Gastroesophageal sphincter (tissue), 4 donors: Measurements from ENCODE around the gene THBS4. TPM values are rescaled to one million over a fixed set of nuclear protein-coding genes. Genes with fewer than 3 reads are reported as not detected.

Experiments used
- ATAC-seq: fragments of 150-250 bp; one replicate; pipeline ENCODE4 v1.9.1; 2016; ENCODE audit warnings: mild to moderate bottlenecking, moderate library complexity
- H3K27ac ChIP-seq, 4 donors: fragments of 200-600 bp; sonication (generic) in 3 of 4; 1 replicate in 3 of 4; 2 replicates in 1 of 4; pipeline ENCODE4 v1.5.1; 2016 to 2019
- H3K27me3 ChIP-seq: fragments of 200-600 bp; sonication (generic); one replicate; pipeline ENCODE4 v1.5.1; 2019
- H3K36me3 ChIP-seq, 2 donors: fragments of 200-600 bp; sonication (generic); one replicate each; pipeline ENCODE4 v1.5.1; 2019; ENCODE audit warnings: control low read depth in 1 of 2
- H3K4me1 ChIP-seq, 3 donors: fragments of 200-600 bp; sonication (generic); 1 replicate in 2 of 3; 2 replicates in 1 of 3; pipeline ENCODE4 v1.5.1; 2016 to 2019; ENCODE audit warnings: control low read depth in 2 of 3
- H3K4me3 ChIP-seq, 2 donors: fragments of 200-600 bp; sonication (generic); one replicate each; pipeline ENCODE4 v1.5.1; 2019; ENCODE audit warnings: mild to moderate bottlenecking in 1 of 2, moderate library complexity in 1 of 2
- H3K9me3 ChIP-seq, 3 donors: fragments of 200-600 bp; sonication (generic); one replicate each; pipeline ENCODE4 v1.5.1; 2017 to 2019; ENCODE audit warnings: control low read depth in 2 of 3
- CTCF ChIP-seq, 4 experiments: fragments of 200-600 bp in 2 of 4; fragments of 450-650 bp in 2 of 4; sonication (generic) in 1 of 4; IDR thresholded peaks; one replicate each; pipeline ENCODE4 v1.5.1; 2017 to 2019; ENCODE audit warnings: antibody characterized with exemption in 4 of 4, mild to moderate bottlenecking in 2 of 4, moderate library complexity in 2 of 4
- EP300 ChIP-seq: sonication (generic); formaldehyde crosslinking; IDR thresholded peaks from one replicate; pipeline ENCODE4 v1.6.1; 2017; ENCODE audit warnings: antibody characterized with exemption, mild to moderate bottlenecking
- POLR2A ChIP-seq, 2 donors: fragments of 450-650 bp; IDR thresholded peaks; one replicate each; pipeline ENCODE4 v1.6.1; 2017; ENCODE audit warnings: antibody characterized with exemption in 2 of 2, mild to moderate bottlenecking in 2 of 2, moderate library complexity in 1 of 2
- POLR2AphosphoS5 ChIP-seq: sonication (generic); formaldehyde crosslinking; IDR thresholded peaks from one replicate; pipeline ENCODE4 v1.6.1; 2017; ENCODE audit warnings: antibody characterized with exemption
- WGBS, 2 donors: methylation state at CpG; one replicate each; pipeline ENCODE4 v1.1.5; 2018; ENCODE audit warnings: low coverage in 1 of 2; 5-methylcytosine and 5-hydroxymethylcytosine counted together
- total RNA-seq, 4 donors: library from RNA; depleted of rRNA; stranded (reverse); fragments of >200 nt; gene quantifications; one replicate each; pipeline ENCODE4 v1.1.0, GENCODE V29; 2016

The THBS4 gene
- total RNA-seq, 4 donors from 2014 or later: 18.6 to 82.8 (median 29.2) TPM

- no peak for ATAC-seq
- WGBS, 2 donors: 87 to 93% methylated on average over 2 of the region's 2 CpGs
- Histone ChIP-seq H3K4me1 (peaks cover 0 to 9% (median 4%) of the 10 kb centered on the region in 3 donors), H3K9me3 (no peaks in the 10 kb centered on the region), H3K27me3 (no peaks in the 10 kb centered on the region), H3K36me3 (no peaks in the 10 kb centered on the region), H3K27ac (no peak overlapping the region), H3K4me3 (no peak overlapping the region)
- TF ChIP-seq CTCF (IDR thresholded peaks at IDR 0.05) (no peak), EP300 (no peak), POLR2A (IDR thresholded peaks at IDR 0.05) (no peak), POLR2AphosphoS5 (no peak)
Observed at GRCh38 chr5:80071510-80072021, 36.4 kb downstream of the THBS4 start.

- no peak for ATAC-seq
- H3K9me3 ChIP-seq: no peaks in the 10 kb centered on the region
- no peak overlapping the region for H3K4me3 ChIP-seq
- peaks cover 0 to 9% (median 4%) of the 10 kb centered on the region in 3 donors for H3K4me1 ChIP-seq
- TF ChIP-seq POLR2A (IDR thresholded peaks at IDR 0.05): no peak
- TF ChIP-seq POLR2AphosphoS5: no peak
- no peak for TF ChIP-seq CTCF (IDR thresholded peaks at IDR 0.05)
- no peak for TF ChIP-seq EP300
- H3K36me3 ChIP-seq: peaks cover 0 to 6% of the 10 kb centered on the region in 2 donors
- H3K27ac ChIP-seq: no peak overlapping the region
- WGBS, 2 donors: 81 to 86% methylated on average over 8 to 9 of the region's 10 CpGs
- H3K27me3 ChIP-seq: no peaks in the 10 kb centered on the region
Observed at GRCh38 chr5:80072103-80073073, 37.2 kb downstream of the THBS4 start.

- TF ChIP-seq POLR2A (IDR thresholded peaks at IDR 0.05): no peak
- TF ChIP-seq POLR2AphosphoS5: no peak
- TF ChIP-seq EP300: no peak
- no peak for TF ChIP-seq CTCF (IDR thresholded peaks at IDR 0.05)
- Histone ChIP-seq H3K36me3 (peaks cover 0 to 6% of the 10 kb centered on the region in 2 donors), H3K27ac (no peak overlapping the region), H3K27me3 (no peaks in the 10 kb centered on the region), H3K4me1 (no peaks in the 10 kb centered on the region), H3K4me3 (no peak overlapping the region), H3K9me3 (no peaks in the 10 kb centered on the region)
- WGBS, 2 donors: 87 to 96% methylated on average over 5 to 9 of the region's 10 CpGs
- ATAC-seq: no peak
Observed at GRCh38 chr5:80076131-80077050, 41.2 kb downstream of the THBS4 start.

GRCh38 chr5:80077051-80077714 is 42.0 kb downstream of the THBS4 start:
- H3K27ac ChIP-seq: no peak overlapping the region
- no peak for ATAC-seq
- peaks cover 0 to 6% of the 10 kb centered on the region in 2 donors for H3K36me3 ChIP-seq
- peaks cover 0 to under 1% (median 0%) of the 10 kb centered on the region in 3 donors for H3K4me1 ChIP-seq
- WGBS, 2 donors: 53 to 56% methylated on average over 2 of the region's 3 CpGs
- TF ChIP-seq CTCF (IDR thresholded peaks at IDR 0.05) (no peak), POLR2AphosphoS5 (no peak)
- no peak overlapping the region for H3K4me3 ChIP-seq
- no peaks in the 10 kb centered on the region for H3K27me3 ChIP-seq
- H3K9me3 ChIP-seq: no peaks in the 10 kb centered on the region
